NCI-H1694 treated with DMSO at 0.1 percent for 48 hours (cell line): Measurements from ENCODE around the gene MEGF6.

Experiments
- DNase-seq: peaks from one replicate; lab custom pipeline; 2025; lab: John Stamatoyannopoulos, UW

MEGF6 gene

DNA sequence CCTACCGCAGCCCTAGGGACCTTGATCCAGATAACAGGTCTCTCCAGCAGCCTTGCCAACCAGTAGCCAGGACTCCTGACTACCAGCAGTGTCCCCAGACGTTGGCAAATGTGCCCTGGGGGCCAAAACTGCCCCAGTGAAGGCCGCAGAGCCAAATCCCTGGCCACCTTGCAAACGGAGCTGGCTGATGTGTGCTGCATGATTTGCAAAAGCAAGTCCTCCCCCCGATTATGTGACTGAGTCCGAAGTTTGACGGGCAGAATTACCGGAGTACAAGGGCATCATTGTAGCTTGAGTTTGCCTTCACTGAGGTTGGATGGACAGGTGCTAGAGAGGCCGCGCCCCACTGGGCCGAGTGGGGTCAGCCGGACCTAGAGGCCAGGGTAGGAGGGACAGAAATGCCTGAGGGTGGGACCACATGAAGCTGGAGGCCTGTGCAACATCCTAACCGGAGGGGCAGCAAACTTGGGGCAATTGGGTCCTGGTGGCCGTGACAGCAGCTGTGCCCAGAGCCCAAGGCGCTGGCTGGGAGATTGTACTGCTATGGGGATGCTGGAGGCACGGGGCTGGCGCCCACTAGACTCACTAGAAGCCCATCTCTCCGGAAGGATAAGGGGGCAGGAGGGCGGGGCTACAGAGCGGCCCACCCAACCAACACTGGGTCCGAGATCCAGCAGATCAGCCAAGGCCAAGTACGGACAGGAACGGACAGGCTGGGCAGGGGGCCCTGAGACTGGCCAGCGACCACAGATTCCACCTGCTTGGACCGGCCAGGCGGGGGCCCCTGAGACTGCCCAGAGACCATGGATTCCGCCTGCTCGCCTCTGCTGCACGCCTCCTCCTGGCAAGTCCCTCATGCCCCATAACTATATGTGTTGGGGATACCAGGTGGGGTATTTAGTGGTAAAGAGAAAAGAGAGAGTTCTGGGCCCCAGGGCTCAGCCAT, 154.1 kb downstream of the MEGF6 start:
- DNase-seq: no peak

DNA sequence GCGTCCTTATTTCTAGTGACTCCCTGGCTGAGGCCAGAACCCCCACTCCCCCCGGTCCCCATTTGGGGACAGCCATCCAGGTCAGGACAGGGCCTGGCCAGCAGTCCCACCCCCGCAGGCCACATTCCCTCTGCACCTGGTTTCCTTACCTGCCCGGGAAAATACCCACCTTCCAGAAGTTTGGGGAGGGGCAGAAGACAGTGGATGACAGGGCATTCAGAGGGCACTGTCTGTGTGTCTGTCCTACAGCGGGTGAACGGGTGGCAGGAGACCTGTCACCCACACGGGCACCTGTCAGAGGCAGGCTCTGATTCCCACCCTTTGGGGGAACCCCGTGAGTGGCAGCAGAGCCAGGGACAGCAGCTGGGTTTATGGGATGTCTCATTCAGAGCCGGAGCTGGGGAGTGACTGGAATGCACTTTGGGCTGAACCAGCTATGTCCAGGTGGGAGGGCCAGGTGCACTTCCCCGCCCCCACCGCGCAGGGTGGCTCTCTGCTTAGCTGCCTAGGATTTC, 154.8 kb downstream of the MEGF6 start:
- DNase-seq: no peak

DNA sequence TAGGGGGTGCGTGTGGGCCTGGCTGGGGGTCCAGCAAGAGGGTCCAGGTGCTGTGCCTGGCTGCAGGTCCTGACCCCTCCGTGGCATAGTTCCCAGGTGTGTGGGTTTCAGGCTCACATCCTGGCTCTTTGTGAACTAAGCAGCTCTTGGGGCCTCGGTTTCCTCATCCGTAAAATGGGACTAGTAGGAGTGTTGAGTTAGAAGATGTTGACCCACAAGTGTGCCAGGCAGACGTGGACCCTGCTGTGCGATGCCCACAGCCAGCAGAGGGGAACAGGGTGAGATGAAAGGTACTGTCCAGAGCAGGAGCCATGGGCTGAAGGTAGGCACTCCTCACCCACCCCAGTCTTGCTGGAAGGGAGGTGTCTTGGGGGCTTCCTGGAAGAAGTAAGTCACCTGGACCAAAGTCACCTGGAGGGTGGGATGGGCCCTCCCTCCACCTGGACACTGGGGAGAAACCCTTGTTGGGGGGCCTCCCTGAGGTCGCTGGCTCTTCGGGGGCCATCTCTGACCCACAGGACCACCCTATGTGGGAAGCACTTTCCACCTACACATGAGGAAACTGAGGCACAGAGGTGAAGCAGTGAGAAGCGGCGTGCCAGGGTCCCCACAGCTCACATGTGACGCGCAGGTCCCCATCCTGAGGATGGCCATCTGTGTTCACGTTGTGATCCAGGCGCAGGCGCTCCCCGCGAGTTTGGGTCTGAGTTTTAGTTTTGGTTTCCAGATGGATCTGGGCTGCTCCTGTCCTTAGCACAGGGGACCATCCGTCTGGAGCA, 155.4 kb downstream of the MEGF6 start:
- no peak for DNase-seq

DNA sequence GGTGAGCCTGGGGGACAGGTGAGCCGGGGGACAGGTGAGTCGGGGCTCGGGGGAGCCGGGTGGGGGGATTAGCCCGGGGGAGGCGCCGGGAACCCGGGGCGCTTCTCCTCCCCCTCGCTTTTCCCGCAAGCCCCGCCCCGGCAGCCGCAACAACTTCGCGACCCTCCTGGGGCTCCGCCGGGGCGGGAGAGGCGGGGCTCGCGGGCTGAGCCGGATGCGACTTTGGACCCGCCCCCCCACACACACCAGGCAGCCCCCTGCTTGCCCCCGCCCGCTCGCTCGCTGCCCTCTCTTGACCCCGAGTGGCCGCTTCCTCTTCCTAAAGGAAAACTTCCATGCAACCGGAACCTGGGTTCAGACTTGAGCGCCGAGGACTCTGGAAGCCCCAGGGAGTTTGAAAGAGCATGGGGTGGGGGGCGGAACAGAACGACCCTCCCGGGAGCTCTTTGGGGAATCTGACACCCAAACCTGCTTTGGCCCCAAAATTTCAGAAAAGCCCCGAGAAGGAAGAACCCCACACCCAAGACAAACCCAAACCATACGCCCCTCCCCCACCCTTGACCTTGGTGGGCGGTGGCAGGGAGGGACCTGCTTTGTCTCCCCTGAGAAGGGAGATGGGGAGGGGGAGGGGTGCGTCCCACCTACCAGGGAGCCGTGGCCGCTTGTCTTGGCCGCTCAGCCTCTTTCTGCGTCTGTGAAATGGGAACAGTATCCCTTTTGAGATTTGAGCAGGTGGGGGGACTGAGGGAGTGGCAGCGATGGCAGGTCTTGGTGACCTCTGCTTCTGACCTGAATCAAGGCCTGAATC, 156.3 kb downstream of the MEGF6 start:
- no peak for DNase-seq

DNA sequence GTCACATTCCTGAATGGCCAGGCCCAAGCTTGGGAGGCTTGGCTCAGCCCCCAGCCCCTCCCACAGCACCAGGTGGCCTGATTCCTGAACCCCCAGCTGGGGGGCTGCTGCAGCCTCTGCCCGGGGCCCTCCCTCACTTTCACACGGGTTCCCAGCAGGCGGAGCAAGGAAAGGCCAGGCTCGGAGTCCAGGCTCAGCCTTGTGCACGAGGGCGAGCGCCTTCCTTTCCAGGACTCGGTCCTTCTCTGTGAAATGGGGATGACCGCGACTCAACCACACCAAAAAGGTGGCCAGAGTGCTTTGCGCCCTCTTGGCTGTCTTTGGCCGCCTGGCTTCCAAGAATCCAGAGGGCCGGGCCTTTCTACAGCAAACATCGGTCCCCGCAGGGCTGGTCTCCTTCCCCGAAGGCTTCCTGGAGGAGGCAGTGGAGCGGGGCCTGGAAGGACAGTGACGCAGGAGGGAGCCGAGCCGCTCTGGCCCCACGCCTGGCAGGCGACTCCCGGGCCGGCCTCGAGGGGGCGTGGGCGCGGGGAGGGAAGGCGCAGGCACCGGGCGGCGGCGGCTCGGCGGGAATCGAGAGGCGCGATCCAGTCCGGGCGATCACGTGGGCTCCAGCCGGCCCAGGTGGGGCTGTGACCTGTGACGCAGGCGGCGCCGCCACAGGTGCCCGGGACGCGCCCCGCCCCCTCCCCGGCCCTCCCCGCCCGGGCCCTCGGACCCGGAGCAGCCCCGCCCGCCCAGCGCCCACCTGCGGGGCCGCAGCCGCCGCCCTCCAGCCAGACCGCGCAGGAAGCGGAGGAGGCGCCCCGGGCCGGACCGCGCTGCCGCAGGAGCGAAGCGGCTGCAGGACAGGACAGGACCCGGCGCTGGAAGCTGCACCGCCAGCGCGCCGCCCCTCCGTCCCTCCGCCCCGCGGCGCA, 157.2 kb downstream of the MEGF6 start, which contains the start of gene ARHGEF16:
Gene ARHGEF16 (plus strand): TSS at position 775 of the 920 bp plus-strand sequence. CDS start 8,420 bp downstream, outside the sequence.
- DNase-seq: no peak

DNA sequence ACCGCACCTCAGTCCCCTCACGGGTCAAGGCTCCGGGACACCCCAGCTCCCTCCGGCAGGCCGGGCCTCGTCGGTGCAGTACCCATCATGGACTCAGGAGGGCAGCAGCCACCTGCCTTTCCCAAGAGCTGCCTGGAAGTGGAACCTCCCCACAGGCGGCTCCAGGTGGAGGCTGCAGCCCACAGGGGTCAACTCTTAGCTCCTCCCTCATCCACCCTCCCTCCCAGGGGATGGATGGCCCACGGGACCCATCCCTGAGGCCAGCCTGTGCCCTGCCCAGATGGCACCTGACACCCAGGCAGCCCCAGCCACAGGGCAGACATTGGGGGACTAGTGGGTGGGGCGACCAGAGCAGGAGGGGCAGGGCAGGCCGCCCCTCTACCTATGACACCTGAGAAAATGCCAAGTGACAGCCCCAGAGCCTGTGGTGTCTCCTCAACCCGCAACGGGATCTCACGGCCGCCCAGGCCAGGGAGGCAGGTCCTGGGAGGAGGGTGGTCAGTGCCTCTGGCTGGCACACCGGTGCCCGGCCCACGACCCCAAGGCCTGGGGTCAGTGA, 158.0 kb downstream of the MEGF6 start:
- no peak for DNase-seq

DNA sequence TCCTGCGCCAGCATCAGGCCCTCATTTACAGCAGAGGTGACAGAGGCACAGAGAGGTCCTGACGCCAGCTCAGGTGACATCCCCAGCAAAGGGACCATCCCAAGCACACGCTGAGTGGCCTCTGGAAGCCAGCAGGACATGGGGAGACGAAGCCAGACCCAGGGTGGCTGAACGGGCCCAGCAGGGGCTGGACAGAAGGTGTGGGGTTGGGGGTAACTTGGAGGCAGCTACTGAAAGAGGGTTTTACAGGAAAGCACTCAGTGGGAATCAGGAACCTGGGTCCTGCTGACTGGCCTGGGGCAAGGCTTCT, 158.5 kb downstream of the MEGF6 start:
- DNase-seq: no peak

DNA sequence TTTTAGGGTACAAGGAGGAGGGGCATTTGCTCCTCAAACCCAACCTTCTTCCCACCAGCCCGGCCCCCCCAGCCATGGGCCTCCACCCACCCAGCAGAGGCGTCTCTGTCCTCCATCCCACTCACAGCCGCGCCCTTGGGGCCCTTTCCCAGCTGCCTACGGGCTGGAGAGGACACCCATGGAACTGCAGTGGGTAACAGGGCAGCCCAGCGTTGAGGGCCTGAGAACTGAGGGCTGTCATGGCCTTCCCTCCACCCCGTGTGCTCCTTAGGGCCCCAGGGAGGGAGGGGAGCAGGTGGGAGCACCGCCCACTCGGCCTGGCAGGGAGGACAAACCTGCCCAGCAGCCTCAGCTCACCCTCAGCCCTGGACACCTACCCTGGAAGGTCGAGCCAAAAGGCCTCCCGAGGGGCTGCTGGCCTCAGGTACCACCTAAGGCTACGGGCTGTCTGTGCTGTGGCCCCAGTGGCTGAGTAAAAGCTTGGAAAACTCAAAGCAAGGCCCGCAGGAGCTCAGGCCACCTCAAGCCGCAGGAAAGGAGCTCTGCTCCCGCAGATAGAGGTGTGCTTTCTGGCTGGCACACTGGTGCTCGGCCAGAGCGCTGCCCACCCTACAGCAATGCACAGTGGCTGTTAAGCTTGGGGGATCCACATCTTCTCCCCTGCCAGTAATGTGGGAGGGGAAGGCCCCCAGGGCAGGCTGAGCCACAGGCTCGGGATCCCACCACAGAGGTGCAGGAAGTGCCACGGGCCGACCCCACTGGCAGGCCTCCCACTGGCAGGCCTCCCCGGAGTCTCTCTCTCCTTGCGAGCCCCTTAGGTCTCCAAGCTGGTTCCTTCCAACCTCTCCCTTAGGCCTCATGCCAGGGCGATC, 159.1 kb downstream of the MEGF6 start:
- DNase-seq: no peak

DNA sequence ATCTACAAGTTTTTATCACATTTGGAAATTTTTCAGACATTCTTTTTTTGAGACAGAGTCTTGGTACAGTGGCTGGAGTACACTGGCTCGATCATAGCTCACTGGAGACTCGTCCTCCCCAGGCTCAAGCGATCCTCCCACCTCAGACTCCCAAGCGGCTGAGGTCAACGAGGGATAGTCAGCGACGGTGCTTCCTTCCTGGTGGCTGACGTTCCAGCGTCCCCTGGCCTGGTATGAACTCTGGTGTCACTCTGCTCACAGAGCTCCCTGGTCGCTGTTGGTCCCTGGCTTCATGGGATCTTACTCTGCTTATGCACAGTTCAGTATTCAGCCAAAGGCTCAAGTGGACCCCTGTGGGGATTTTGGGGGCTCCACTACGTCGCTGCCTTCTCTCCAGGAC, 160.3 kb downstream of the MEGF6 start:
- no peak for DNase-seq

DNA sequence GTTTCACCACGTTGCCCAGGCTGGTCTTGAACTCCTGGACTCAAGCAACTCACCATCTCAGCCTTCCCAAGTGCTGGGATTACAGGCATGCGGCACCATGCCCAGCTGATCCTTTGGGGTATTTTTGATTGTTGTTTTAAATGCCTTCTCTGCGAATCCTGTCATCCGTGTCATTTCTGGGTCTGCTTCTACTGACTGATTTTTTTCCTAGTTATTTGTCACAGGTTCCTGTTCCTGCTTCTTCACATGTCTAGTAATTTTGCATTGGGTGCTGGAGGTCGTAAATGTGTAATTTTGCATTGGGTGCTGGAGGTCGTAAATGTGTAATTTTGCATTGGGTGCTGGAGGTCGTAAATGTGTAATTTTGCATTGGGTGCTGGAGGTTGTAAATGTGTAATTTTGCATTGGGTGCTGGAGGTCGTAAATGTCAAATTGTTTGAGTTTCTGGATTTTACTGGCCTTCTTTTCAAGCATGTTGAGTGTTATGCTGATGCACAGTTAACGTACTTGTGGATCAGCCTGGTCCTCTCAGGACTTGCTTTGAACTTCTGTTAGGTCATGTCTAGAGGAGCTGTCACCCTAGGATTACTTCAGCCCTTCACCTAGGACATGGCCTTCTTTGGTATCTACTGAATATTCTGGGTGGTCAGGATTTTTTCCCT, 161.0 kb downstream of the MEGF6 start:
- DNase-seq: no peak

DNA sequence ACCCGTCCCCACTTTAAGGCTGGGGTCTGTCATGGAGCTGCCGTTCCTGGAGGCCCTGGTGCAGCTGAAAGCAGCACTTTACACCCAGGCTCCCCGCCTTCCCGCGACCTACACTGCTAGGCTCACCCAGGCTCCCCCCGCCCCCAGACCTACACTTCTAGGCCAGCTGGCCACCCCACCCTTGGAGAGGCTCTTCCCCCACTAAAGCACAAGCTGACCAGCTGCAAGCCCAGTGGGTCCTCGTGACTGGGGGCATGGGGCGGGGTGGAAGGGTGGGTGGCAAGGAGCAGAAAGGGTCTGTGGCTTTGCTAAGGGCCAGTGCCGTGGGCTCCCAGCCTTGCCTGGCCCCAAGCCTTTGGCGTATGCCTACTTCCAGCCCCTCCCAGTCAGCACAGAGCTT, 166.6 kb downstream of the MEGF6 start:
- no peak for DNase-seq

DNA sequence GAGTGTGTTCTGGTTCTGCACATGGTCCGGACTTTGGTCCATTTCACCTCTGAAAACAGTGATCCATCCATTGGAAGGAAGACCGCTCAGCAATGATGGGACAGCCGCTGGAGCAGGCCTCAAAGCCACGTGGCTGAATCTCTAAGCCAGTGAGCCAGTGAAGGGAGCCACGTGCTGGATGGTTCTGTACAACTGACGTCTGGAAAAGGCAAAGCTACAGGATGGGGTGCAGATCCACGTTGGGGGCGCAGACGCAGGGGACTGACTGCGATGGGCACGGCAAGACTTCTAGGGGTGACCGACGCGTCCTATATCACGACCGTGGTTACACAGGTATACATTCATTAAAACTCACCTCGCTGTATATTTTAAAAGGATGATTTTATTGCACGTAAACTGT, 167.0 kb downstream of the MEGF6 start:
- DNase-seq: no peak

DNA sequence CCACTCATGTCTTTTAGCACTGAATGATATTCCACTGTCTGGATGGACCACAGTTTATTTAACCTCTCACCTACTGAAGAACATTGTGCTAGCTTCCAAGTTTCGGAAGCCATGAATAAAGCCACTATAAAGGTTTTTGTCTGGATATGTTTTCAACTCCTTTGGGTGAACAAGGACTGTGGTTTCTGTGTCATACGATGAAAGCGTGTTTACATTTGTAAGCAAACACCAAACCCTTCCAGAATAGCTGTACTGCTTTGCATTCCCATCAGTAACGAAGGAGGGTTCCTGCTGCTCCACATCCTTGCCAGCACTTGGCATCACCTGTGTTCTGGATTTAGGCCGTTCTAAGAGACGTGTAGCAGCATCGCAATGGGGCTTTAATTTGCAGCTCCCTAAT, 167.5 kb downstream of the MEGF6 start:
- no peak for DNase-seq

DNA sequence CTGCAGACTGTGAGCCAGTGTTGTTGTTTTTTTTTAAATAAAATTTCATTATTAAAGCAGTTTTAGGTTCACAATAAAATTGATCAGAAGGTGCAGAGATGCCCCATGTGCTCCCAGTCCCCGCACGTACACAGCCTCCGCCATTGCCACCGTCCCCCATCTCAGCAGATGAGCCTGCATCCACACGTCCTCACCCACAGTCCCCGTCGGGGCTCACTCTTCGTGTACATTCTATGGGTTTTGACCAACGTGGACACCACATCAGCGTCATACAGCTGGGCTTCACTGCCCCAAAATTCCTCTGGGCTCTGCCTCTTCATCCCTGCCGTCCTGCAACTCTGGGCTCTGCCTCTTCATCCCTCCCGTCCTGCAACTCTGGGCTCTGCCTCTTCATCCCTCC, 168.4 kb downstream of the MEGF6 start:
- DNase-seq: no peak

DNA sequence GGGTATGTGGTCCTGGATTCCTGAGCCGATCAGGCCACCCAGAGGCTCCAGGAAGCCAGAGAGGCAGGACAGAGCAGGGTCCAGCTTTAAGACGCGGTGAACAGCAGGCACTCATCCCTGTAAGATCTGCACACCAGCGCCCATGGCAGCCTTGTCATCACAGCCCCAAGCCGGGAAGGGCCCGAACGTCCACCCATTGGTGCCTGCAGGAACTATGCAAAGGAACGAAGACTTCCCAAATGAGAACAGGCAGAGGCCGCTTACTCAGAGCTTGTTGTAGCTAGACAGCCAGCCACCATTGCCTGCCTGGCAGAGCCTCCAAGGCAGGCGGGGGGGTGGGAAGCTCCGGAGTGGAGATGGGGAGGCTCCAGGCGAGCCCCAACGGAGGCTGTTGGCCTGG, 169.0 kb downstream of the MEGF6 start:
- DNase-seq: no peak

DNA sequence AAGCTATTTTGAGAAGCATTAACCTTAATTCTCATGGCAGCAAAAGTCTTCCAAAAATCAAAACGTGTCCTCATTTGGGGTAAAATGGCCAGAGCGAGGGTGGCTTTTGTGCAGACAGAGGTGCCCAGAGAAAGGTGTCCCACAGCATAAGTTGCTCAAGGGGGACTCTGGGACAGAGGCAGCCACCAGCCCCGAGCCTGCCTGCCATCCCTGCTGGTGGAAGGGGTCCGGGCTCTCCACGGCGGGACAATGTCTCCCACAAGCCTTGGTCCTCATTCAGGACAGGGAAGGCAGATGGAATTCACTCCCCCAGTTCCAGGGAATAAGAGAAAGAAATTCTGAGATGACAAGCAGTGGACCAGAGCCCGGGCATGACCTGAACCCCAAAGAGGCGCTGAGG, 169.4 kb downstream of the MEGF6 start:
- no peak for DNase-seq

DNA sequence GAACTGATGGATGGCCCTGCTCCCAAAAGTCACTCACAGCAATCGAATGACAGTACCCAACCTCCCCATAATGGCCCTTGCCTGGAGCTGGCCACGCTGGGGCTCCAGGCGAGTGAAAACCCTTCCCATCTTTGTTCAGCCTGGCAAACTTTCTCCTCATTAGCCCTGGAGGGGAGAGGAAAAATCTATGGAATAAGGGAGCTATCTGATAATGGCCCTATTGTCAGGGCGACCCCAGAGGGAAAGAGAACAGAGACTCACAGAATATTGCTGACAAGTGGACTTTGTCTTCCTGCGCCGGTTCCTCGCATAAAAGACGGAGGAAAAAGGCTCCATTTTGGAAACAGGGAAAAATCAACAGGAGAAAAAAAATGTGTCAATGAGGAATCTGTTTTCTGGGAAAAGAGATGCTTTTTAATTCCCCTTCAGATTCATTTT, 169.9 kb downstream of the MEGF6 start:
- DNase-seq: no peak

DNA sequence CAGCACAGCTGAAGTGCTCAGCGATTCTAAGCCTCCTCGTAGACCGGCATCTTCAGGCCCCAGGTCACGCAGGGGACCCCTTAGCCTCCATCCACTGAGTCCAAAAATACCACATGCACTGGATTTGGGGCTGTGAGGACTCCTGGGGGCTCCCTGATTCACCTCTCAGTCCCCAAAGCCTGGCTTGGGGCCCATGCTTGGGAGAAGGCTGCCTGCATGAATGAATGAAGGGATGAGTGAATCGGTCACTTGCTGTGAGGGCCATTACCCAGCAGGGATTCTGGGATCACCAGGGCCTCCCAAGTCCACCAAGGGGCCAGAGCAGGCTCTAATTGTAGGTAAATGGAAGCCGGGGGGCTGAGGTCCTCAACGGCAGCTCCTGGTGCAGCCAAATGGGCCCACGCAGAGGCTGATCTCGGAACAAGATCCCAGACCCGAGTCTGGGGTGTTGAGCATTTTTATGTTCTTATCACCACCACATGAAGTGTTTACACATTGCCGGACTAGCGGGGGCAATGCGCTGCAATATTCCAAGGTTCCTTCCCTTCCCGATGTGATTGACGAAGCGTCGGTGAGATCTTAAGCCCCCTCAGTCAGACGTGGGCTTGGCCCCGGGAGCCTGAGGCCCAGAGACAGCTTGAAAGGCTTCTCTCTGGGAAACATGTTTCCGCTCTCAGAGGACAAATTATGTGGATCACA, 170.4 kb downstream of the MEGF6 start:
- DNase-seq: no peak

DNA sequence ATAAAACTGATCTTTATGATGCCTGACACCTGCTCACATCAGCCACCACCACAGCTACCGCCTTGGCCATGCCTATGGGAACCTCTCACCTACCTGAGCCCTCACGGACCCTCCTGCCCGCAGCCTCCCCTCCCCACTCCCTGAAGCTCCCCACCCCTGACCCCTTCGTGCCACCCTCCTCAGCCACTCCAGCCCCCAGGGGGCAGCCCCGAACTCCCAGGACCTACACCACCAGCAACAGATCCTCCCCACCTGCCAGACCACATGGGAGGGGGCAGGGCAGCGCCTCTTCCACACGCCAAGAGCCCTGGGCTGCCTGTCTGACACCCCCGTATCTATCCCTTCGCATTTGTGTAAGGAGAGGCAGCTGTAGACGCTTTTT, 171.0 kb downstream of the MEGF6 start:
- no peak for DNase-seq
